SU-DHL-6 (cell line): Measurements from ENCODE around the gene RPS15.

ENCODE experiments used
- H2AFZ ChIP-seq: fragments of 200-600 bp; sonication (generic); 2 replicates; pipeline ENCODE4 v1.6.1; 2014; ENCODE audit warnings: low read depth, mild to moderate bottlenecking, moderate library complexity, mixed read lengths, antibody characterized with exemption, low read length; ENCODE audit not compliant: severe bottlenecking
- H3F3A ChIP-seq: fragments of 200-600 bp; shearing (Covaris generic); 2 replicates; pipeline ENCODE4 v1.6.0; 2016; ENCODE audit warnings: antibody characterized with exemption, mild to moderate bottlenecking; ENCODE audit not compliant: insufficient read depth
- H3K27ac ChIP-seq: fragments of 200-600 bp; sonication (generic); 2 replicates; pipeline ENCODE4 v1.5.1; 2016; ENCODE audit warnings: low read depth, mild to moderate bottlenecking, low read length, moderate library complexity, mixed read lengths
- H3K27me3 ChIP-seq: fragments of 200-600 bp; sonication (generic), shearing (Covaris generic); 2 replicates; pipeline ENCODE4 v1.6.0; 2014; ENCODE audit warnings: mild to moderate bottlenecking, low read length
- H3K36me3 ChIP-seq: fragments of 200-600 bp; sonication (generic); 2 replicates; pipeline ENCODE4 v1.6.1; 2014; ENCODE audit warnings: mild to moderate bottlenecking, low read length, mixed read lengths
- H3K4me2 ChIP-seq: fragments of 300-600, 200-600 bp; shearing (Covaris generic), sonication (generic); 2 replicates; pipeline ENCODE4 v1.6.0; 2014; ENCODE audit warnings: low read length, low read depth, mild to moderate bottlenecking; ENCODE audit not compliant: poor library complexity, severe bottlenecking
- H3K4me3 ChIP-seq: fragments of 200-600 bp; sonication (generic); 2 replicates; pipeline ENCODE4 v1.5.1; 2014; ENCODE audit warnings: antibody characterized with exemption, low read length, mild to moderate bottlenecking, mixed read lengths; ENCODE audit not compliant: insufficient read depth, poor library complexity, severe bottlenecking
- H3K79me2 ChIP-seq: fragments of 200-600 bp; sonication (generic); 2 replicates; pipeline ENCODE4 v1.6.1; 2014; ENCODE audit warnings: mild to moderate bottlenecking, low read length, moderate library complexity; ENCODE audit not compliant: insufficient read depth
- H3K9ac ChIP-seq: fragments of 200-600 bp; sonication (generic); 2 replicates; pipeline ENCODE4 v1.7.0; 2014; ENCODE audit warnings: mild to moderate bottlenecking, low read length
- H3K9me2 ChIP-seq: fragments of 200-600 bp; sonication (generic); replicated peaks from 2 replicates; pipeline ENCODE4 v1.6.1; 2014; ENCODE audit warnings: low read length; ENCODE audit not compliant: insufficient read depth
- H3K9me3 ChIP-seq: fragments of 200-600 bp; sonication (generic); 2 replicates; pipeline ENCODE4 v1.6.1; 2014; ENCODE audit warnings: low read length, mixed read lengths; ENCODE audit not compliant: insufficient read depth
- H4K20me1 ChIP-seq: fragments of 200-600 bp; sonication (generic); 2 replicates; pipeline ENCODE4 v1.6.1; 2014; ENCODE audit warnings: low read depth, mild to moderate bottlenecking, antibody characterized with exemption, low read length, moderate library complexity, mixed read lengths
- EZH2phosphoT487 ChIP-seq: fragments of 200-600 bp; sonication (generic), shearing (Covaris generic); conservative IDR thresholded peaks from 2 replicates; pipeline ENCODE4 v1.6.1; 2018; ENCODE audit warnings: mild to moderate bottlenecking, antibody characterized with exemption, low read length, moderate library complexity, mixed read lengths
- TF ChIP-seq, protein P1 (sequence below): fragments of 200-600 bp; sonication (generic); IDR thresholded peaks from one replicate; pipeline ENCODE4 v1.5.1; 2017; ENCODE audit warnings: antibody characterized with exemption, mild to moderate bottlenecking, low read length, moderate library complexity; ENCODE audit not compliant: insufficient read depth, poor library complexity, severe bottlenecking

Gene RPS15

DNA sequence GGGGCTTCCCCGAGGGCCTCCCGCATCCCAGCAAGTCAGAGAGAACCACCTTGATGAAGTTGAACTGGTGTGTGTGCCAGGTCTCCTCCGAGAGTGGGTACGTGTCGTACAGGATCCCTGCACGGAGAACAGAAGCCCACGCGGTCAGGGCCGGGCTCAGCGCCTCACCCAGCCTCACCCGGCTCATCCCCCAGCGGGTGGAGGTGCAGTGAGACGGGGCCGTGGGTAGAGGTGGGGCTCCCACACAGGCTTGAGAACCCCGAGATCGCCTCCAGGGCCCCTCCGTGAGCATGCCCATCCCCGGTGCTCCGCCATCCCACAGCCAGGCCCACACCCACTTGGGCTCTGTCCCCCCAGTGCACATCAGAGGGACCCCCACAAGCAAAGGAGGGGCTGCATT, 39.1 kb upstream of the RPS15 start:
- no peak overlapping the region for H2AFZ ChIP-seq
- H3K27me3 ChIP-seq, result no peaks in the 10 kb centered on the region
- no peaks in the 10 kb centered on the region for H3K36me3 ChIP-seq
- H3F3A ChIP-seq, result 0 out of 2 replicates have a peak, but pooled peaks cover 4% of the 10 kb centered on the region
- no peak overlapping the region for H3K9ac ChIP-seq
- H3K9me2 ChIP-seq, result no peaks in the 10 kb centered on the region
- H3K4me2 ChIP-seq, result no peak overlapping the region
- no peak overlapping the region for H3K4me3 ChIP-seq
- H3K79me2 ChIP-seq, result peaks cover 15% of the 10 kb centered on the region
- no peak overlapping the region for H3K27ac ChIP-seq
- no peaks in the 10 kb centered on the region for H3K9me3 ChIP-seq
- no peaks in the 10 kb centered on the region for H4K20me1 ChIP-seq
- TF ChIP-seq, protein P1, sequence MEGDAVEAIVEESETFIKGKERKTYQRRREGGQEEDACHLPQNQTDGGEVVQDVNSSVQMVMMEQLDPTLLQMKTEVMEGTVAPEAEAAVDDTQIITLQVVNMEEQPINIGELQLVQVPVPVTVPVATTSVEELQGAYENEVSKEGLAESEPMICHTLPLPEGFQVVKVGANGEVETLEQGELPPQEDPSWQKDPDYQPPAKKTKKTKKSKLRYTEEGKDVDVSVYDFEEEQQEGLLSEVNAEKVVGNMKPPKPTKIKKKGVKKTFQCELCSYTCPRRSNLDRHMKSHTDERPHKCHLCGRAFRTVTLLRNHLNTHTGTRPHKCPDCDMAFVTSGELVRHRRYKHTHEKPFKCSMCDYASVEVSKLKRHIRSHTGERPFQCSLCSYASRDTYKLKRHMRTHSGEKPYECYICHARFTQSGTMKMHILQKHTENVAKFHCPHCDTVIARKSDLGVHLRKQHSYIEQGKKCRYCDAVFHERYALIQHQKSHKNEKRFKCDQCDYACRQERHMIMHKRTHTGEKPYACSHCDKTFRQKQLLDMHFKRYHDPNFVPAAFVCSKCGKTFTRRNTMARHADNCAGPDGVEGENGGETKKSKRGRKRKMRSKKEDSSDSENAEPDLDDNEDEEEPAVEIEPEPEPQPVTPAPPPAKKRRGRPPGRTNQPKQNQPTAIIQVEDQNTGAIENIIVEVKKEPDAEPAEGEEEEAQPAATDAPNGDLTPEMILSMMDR, result no peak
- TF ChIP-seq EZH2phosphoT487, result no peak

DNA sequence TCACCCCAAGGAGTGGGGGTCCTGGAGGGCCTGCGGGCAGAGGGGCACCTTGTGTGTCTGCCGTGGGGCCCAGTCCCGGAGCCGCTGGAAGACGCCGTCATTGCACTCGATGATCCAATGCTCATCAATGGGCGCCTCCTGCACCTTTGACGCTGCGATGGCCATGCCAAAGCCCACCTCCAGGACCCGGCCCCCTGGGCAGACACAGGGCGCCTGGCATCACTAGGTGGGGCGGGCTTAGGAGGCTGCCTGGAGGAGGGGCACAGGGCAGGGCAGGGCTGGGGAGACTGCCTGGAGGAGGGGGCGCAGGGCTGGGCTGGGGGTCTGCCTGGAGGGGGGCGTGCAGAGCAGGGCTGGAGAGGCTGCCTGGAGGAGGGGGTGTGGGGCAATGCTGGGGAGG, 38.5 kb upstream of the RPS15 start:
- Histone ChIP-seq H3K36me3 (no peaks in the 10 kb centered on the region), H3K27ac (no peak overlapping the region), H2AFZ (no peak overlapping the region), H3K27me3 (no peaks in the 10 kb centered on the region), H3K4me3 (no peak overlapping the region), H3K79me2 (peaks cover 15% of the 10 kb centered on the region), H3K9ac (peak overlapping the region; percentile 92; the same call in 1 of the 2 replicates), H3K9me3 (no peaks in the 10 kb centered on the region), H3F3A (0 out of 2 replicates have a peak, but pooled peaks cover 4% of the 10 kb centered on the region), H3K9me2 (no peaks in the 10 kb centered on the region), H3K4me2 (peak overlapping the region; percentile 77), H4K20me1 (no peaks in the 10 kb centered on the region)
- TF ChIP-seq EZH2phosphoT487, result no peak
- TF ChIP-seq, protein P1, result no peak

DNA sequence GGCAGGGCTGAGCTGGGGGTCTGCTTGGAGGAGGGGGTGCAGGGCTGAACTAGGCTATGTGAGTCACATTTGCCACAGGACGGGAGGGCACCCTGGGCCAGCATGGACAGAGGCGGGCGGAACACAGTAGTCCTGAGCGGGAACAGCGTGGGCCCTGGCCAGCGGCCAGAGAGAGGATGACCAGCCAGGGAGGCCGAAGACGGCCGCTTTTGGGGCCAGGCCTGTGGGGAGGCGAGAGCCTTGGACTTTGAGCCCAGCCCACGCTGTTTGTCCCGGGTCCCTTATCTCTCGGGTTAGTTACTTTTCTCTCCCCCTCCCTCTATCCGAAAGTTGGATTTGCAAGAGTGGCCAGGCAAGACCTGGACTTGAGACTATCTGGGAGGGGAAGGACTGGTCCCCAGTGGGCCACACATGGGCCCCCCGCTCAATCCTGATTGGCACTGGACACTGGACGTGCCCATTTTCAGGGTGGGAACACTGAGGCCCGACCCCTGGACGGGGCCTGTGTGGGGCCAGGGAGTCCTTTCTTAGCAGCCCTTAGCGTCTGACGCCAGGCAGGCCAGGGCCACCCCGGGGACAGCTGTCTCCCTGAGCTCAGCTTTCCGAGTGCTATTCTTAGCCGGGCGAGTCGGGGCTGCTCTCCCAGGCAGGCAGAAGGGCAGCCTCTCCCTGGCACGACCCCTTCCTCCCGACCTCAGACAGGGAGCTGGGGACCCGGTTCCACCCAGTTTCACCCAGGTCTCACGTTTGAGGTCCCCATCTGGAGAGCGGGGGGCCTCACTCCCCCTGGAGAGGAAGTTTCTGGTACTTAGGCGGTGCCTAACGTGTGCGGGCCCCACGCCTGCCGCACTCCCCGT, 37.7 kb upstream of the RPS15 start:
- no peaks in the 10 kb centered on the region for H4K20me1 ChIP-seq
- H3K27me3 ChIP-seq, result no peaks in the 10 kb centered on the region
- peak overlapping the region; percentile 21 for H3K27ac ChIP-seq
- 0 out of 2 replicates have a peak, but pooled peaks cover 4% of the 10 kb centered on the region for H3F3A ChIP-seq
- TF ChIP-seq, protein P1, result no peak
- TF ChIP-seq EZH2phosphoT487, result no peak
- H3K9me2 ChIP-seq, result no peaks in the 10 kb centered on the region
- H3K79me2 ChIP-seq, result peaks cover 15% of the 10 kb centered on the region
- peak overlapping the region; percentile 77 for H3K4me2 ChIP-seq
- H3K9ac ChIP-seq, result peak overlapping the region; percentile 92
- H3K4me3 ChIP-seq, result peak overlapping the region; percentile 71
- H3K9me3 ChIP-seq, result no peaks in the 10 kb centered on the region
- H3K36me3 ChIP-seq, result no peaks in the 10 kb centered on the region
- peak overlapping the region; percentile 94 for H2AFZ ChIP-seq
